ENCODE data around the gene KDM2B. TPM values are rescaled to one million over a fixed set of nuclear protein-coding genes. Genes with fewer than 3 reads are reported as not detected.

KDM2B gene
- total and polyA plus RNA-seq, 10 of the 15 experiments (the other 5 are each of a cell fraction or from before 2014, with no cell fraction given) = 13.6 to 124 (median 40.4) TPM

DNA sequence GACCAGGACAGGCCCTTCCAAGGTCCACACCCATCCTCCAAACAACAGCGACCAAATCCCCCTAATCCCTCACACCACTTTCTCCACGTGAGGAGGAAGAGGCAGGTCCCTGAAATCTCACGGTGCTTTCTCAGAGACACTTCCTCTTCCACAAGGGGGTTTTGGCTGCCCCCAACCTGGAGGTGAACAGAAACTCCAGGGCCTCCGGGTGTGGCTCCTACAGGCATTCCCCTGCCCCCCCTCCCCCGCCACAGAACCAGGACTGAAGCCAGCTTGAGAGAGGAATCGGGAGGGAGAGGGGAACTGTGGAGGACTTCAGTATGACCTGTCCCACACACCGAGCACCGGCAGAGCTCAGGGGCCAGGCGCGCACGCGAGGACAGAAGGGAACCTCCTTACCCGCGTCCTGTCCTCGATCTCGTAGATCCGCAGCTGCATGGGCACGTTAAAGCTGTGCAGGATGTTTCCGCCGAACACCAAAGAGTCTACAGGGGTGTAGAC is 60.2 kb downstream of the KDM2B start:
- H3K4me3 ChIP-seq = no peak overlapping the region
- no TSS peak for BruUV-seq (replicated peaks)
- FAIRE-seq (peak; percentile 23), DNase-seq (ENCODE audit: low read depth, low spot score) (no peak), ATAC-seq (peak; percentile 14)
- no peaks in the 10 kb centered on the region for H3K9me3 ChIP-seq (replicated peaks; ENCODE audit: control insufficient read depth, insufficient read depth, low read length)
- peak overlapping the region; percentile 43; the same call in 1 of the 2 replicates for H3K4me2 ChIP-seq (ENCODE audit: control insufficient read depth, insufficient read depth)
- peaks cover 25 to 34% of the 10 kb centered on the region in 2 experiments for H3K36me3 ChIP-seq (ENCODE audit: control insufficient read depth in 2 of 2, insufficient read depth in 2 of 2, low read length in 1 of 2)
- intact Hi-C loops (cut with micrococcal nuclease; ENCODE audit: unreplicated experiment) (no loop called here), in situ Hi-C loops (cut with MboI) (no loop called here)
- H3K4me1 ChIP-seq (ENCODE audit: control insufficient read depth, insufficient read depth, low read length) = peaks cover 49% of the 10 kb centered on the region
- H4K20me1 ChIP-seq (ENCODE audit: control insufficient read depth, insufficient read depth) = no peaks in the 10 kb centered on the region
- RAD21 ChIA-PET (ENCODE audit: unreplicated experiment) = interaction anchor here (0.7 to 1.7 kb wide), 4 partner anchors 10 to 106 kb away, joined by 4 to 5 read pairs (median 4); no protein-coding TSS in a partner anchor
- SMC1A ChIA-PET (ENCODE audit: uncharacterized antibody, unreplicated experiment) = interaction anchor here (1.2 to 1.7 kb wide), 2 partner anchors 10 to 61 kb away, joined by 3 to 4 read pairs; no protein-coding TSS in a partner anchor
- WGBS (ENCODE audit: insufficient coverage, insufficient replicate concordance, low lambda C conversion rate, missing lambda C conversion rate) = 64% methylated on average over 20 of the region's 20 CpGs
- peak overlapping the region; percentile 83 for H3K27ac ChIP-seq (ENCODE audit: control insufficient read depth, insufficient read depth)
- H3K27me3 ChIP-seq (replicated peaks in 1 of 2; ENCODE audit: control insufficient read depth in 2 of 2, insufficient read depth in 2 of 2, low read length in 1 of 2) = no peaks in the 10 kb centered on the region
- H3K79me2 ChIP-seq (ENCODE audit: control insufficient read depth, insufficient read depth, low read length) = peaks cover 45% of the 10 kb centered on the region
- CTCF ChIA-PET = interaction anchor here (0.9 to 1.0 kb wide), 3 partner anchors 18 to 109 kb away, joined by 3 to 5 read pairs (median 4); no protein-coding TSS in a partner anchor
- H3K9ac ChIP-seq (ENCODE audit: control insufficient read depth, insufficient read depth, low read length) = no peak overlapping the region
- H2AFZ ChIP-seq (ENCODE audit: control insufficient read depth, low read depth, low read length) = no peak overlapping the region
- POLR2A ChIA-PET = interaction anchor here (0.7 to 1.4 kb wide), 4 partner anchors 13 to 106 kb away, joined by 3 to 6 read pairs (median 4); no protein-coding TSS in a partner anchor
- TF ChIP-seq EED (IDR thresholded peaks at IDR 0.05; ENCODE audit: low read depth) (peak; percentile 79), IKZF1 (conservative IDR thresholded peaks at IDR 0.05) (peak; percentile 74), CREM (IDR thresholded peaks at IDR 0.05; ENCODE audit: low read depth) (peak; percentile 16; the same call in 1 of the 2 replicates), SPI1 (IDR thresholded peaks at IDR 0.05; ENCODE audit: borderline replicate concordance, insufficient read depth, low read depth, low read length) (peak; percentile 86), IKZF2 (IDR thresholded peaks at IDR 0.05) (peak; percentile 59 to 65; a peak in 3 of 4 replicates), BHLHE40 (IDR thresholded peaks at IDR 0.05; ENCODE audit: borderline replicate concordance in 1 of 2, low read depth in 2 of 2, low read length in 1 of 2) (peak; percentile 80 to 87), SUZ12 (IDR thresholded peaks at IDR 0.05; ENCODE audit: unreplicated experiment) (no peak)
- TF ChIP-seq, protein P1, sequence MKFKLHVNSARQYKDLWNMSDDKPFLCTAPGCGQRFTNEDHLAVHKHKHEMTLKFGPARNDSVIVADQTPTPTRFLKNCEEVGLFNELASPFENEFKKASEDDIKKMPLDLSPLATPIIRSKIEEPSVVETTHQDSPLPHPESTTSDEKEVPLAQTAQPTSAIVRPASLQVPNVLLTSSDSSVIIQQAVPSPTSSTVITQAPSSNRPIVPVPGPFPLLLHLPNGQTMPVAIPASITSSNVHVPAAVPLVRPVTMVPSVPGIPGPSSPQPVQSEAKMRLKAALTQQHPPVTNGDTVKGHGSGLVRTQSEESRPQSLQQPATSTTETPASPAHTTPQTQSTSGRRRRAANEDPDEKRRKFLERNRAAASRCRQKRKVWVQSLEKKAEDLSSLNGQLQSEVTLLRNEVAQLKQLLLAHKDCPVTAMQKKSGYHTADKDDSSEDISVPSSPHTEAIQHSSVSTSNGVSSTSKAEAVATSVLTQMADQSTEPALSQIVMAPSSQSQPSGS (IDR thresholded peaks at IDR 0.05; ENCODE audit: low read length) = no peak
- TF ChIP-seq, protein P2, sequence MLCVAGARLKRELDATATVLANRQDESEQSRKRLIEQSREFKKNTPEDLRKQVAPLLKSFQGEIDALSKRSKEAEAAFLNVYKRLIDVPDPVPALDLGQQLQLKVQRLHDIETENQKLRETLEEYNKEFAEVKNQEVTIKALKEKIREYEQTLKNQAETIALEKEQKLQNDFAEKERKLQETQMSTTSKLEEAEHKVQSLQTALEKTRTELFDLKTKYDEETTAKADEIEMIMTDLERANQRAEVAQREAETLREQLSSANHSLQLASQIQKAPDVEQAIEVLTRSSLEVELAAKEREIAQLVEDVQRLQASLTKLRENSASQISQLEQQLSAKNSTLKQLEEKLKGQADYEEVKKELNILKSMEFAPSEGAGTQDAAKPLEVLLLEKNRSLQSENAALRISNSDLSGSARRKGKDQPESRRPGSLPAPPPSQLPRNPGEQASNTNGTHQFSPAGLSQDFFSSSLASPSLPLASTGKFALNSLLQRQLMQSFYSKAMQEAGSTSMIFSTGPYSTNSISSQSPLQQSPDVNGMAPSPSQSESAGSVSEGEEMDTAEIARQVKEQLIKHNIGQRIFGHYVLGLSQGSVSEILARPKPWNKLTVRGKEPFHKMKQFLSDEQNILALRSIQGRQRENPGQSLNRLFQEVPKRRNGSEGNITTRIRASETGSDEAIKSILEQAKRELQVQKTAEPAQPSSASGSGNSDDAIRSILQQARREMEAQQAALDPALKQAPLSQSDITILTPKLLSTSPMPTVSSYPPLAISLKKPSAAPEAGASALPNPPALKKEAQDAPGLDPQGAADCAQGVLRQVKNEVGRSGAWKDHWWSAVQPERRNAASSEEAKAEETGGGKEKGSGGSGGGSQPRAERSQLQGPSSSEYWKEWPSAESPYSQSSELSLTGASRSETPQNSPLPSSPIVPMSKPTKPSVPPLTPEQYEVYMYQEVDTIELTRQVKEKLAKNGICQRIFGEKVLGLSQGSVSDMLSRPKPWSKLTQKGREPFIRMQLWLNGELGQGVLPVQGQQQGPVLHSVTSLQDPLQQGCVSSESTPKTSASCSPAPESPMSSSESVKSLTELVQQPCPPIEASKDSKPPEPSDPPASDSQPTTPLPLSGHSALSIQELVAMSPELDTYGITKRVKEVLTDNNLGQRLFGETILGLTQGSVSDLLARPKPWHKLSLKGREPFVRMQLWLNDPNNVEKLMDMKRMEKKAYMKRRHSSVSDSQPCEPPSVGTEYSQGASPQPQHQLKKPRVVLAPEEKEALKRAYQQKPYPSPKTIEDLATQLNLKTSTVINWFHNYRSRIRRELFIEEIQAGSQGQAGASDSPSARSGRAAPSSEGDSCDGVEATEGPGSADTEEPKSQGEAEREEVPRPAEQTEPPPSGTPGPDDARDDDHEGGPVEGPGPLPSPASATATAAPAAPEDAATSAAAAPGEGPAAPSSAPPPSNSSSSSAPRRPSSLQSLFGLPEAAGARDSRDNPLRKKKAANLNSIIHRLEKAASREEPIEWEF (IDR thresholded peaks at IDR 0.05; ENCODE audit: insufficient replicate concordance, low read depth, low read length) = no peak
- TF ChIP-seq, protein P3, sequence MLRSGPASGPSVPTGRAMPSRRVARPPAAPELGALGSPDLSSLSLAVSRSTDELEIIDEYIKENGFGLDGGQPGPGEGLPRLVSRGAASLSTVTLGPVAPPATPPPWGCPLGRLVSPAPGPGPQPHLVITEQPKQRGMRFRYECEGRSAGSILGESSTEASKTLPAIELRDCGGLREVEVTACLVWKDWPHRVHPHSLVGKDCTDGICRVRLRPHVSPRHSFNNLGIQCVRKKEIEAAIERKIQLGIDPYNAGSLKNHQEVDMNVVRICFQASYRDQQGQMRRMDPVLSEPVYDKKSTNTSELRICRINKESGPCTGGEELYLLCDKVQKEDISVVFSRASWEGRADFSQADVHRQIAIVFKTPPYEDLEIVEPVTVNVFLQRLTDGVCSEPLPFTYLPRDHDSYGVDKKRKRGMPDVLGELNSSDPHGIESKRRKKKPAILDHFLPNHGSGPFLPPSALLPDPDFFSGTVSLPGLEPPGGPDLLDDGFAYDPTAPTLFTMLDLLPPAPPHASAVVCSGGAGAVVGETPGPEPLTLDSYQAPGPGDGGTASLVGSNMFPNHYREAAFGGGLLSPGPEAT (IDR thresholded peaks at IDR 0.05; ENCODE audit: low read depth) = peak; percentile 55; the same call in 1 of the 2 replicates
- TF ChIP-seq, protein P4, sequence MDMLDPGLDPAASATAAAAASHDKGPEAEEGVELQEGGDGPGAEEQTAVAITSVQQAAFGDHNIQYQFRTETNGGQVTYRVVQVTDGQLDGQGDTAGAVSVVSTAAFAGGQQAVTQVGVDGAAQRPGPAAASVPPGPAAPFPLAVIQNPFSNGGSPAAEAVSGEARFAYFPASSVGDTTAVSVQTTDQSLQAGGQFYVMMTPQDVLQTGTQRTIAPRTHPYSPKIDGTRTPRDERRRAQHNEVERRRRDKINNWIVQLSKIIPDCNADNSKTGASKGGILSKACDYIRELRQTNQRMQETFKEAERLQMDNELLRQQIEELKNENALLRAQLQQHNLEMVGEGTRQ (IDR thresholded peaks at IDR 0.05; ENCODE audit: borderline replicate concordance, low read depth, low read length) = no peak

Data from GM12878 (cell line).